HUES64 (cell line): ENCODE data around the gene CACNA1C.

Experiments
- H3K27ac ChIP-seq: 2 replicates; pipeline ENCODE4 v1.7.0; 2013; ENCODE audit warnings: low read depth, low read length, inconsistent platforms
- H3K27me3 ChIP-seq: 2 replicates; pipeline ENCODE4 v1.6.1; 2013; ENCODE audit warnings: mild to moderate bottlenecking, low read length; ENCODE audit not compliant: insufficient read depth
- H3K36me3 ChIP-seq: 2 replicates; pipeline ENCODE4 v1.6.1; 2013; ENCODE audit warnings: mild to moderate bottlenecking, low read length; ENCODE audit not compliant: insufficient read depth
- H3K4me1 ChIP-seq: 2 replicates; pipeline ENCODE4 v1.6.1; 2013; ENCODE audit warnings: mild to moderate bottlenecking, low read length, moderate library complexity; ENCODE audit not compliant: insufficient read depth
- H3K4me3 ChIP-seq: 2 replicates; pipeline ENCODE4 v1.5.1; 2013; ENCODE audit warnings: mild to moderate bottlenecking, low read length, moderate library complexity
- H3K9ac ChIP-seq: 2 replicates; pipeline ENCODE4 v1.6.1; 2013; ENCODE audit warnings: mild to moderate bottlenecking, low read depth, low read length
- H3K9me3 ChIP-seq: 2 replicates; pipeline ENCODE4 v1.6.1; 2013; ENCODE audit warnings: low read depth, low read length; ENCODE audit not compliant: insufficient read depth
- WGBS: fragments of 150-250, 120-280 bp; methylation state at CpG from one replicate; pipeline ENCODE4 v1.1.7; 2013; ENCODE audit warnings: missing lambda C conversion rate; 5-methylcytosine and 5-hydroxymethylcytosine counted together

CACNA1C gene

GRCh38 chr12:2455410-2455809, 402.6 kb downstream of the CACNA1C start:
- H3K9ac ChIP-seq, result no peak overlapping the region
- H3K9me3 ChIP-seq, result no peaks in the 10 kb centered on the region
- 95% methylated on average over 8 of the region's 9 CpGs for WGBS
- H3K4me1 ChIP-seq, result no peaks in the 10 kb centered on the region
- H3K36me3 ChIP-seq, result no peaks in the 10 kb centered on the region
- H3K4me3 ChIP-seq, result no peak overlapping the region
- no peak overlapping the region for H3K27ac ChIP-seq
- no peaks in the 10 kb centered on the region for H3K27me3 ChIP-seq

GRCh38 chr12:2456122-2456812, 403.5 kb downstream of the CACNA1C start:
- no peak overlapping the region for H3K4me3 ChIP-seq
- H3K27ac ChIP-seq, result no peak overlapping the region
- H3K4me1 ChIP-seq, result no peaks in the 10 kb centered on the region
- no peaks in the 10 kb centered on the region for H3K36me3 ChIP-seq
- no peaks in the 10 kb centered on the region for H3K9me3 ChIP-seq
- H3K9ac ChIP-seq, result no peak overlapping the region
- 83% methylated on average over 11 of the region's 12 CpGs for WGBS
- H3K27me3 ChIP-seq, result no peaks in the 10 kb centered on the region

- Histone ChIP-seq H3K4me1 (no peaks in the 10 kb centered on the region), H3K27me3 (no peaks in the 10 kb centered on the region), H3K27ac (no peak overlapping the region), H3K9ac (no peak overlapping the region), H3K36me3 (no peaks in the 10 kb centered on the region), H3K9me3 (no peaks in the 10 kb centered on the region), H3K4me3 (no peak overlapping the region)
- 92% methylated on average over 6 of the region's 6 CpGs for WGBS
Observed at GRCh38 chr12:2456813-2457186, 404.0 kb downstream of the CACNA1C start.

GRCh38 chr12:2457215-2457932, 404.6 kb downstream of the CACNA1C start:
- no peaks in the 10 kb centered on the region for H3K36me3 ChIP-seq
- no peaks in the 10 kb centered on the region for H3K4me1 ChIP-seq
- no peaks in the 10 kb centered on the region for H3K9me3 ChIP-seq
- no peaks in the 10 kb centered on the region for H3K27me3 ChIP-seq
- H3K9ac ChIP-seq, result no peak overlapping the region
- no peak overlapping the region for H3K4me3 ChIP-seq
- H3K27ac ChIP-seq, result no peak overlapping the region
- WGBS, result 89% methylated on average over 23 of the region's 23 CpGs

- H3K4me1 ChIP-seq, result no peaks in the 10 kb centered on the region
- H3K9me3 ChIP-seq, result no peaks in the 10 kb centered on the region
- H3K36me3 ChIP-seq, result no peaks in the 10 kb centered on the region
- no peak overlapping the region for H3K4me3 ChIP-seq
- H3K27me3 ChIP-seq, result no peaks in the 10 kb centered on the region
- WGBS, result 86% methylated on average over 4 of the region's 4 CpGs
- H3K27ac ChIP-seq, result no peak overlapping the region
- no peak overlapping the region for H3K9ac ChIP-seq
Observed at GRCh38 chr12:2457933-2458414, 405.2 kb downstream of the CACNA1C start.

GRCh38 chr12:2460051-2460670, 407.4 kb downstream of the CACNA1C start:
- H3K27ac ChIP-seq, result no peak overlapping the region
- no peak overlapping the region for H3K4me3 ChIP-seq
- no peaks in the 10 kb centered on the region for H3K27me3 ChIP-seq
- no peaks in the 10 kb centered on the region for H3K9me3 ChIP-seq
- 94% methylated on average over 10 of the region's 10 CpGs for WGBS
- H3K9ac ChIP-seq, result no peak overlapping the region
- no peaks in the 10 kb centered on the region for H3K4me1 ChIP-seq
- no peaks in the 10 kb centered on the region for H3K36me3 ChIP-seq

GRCh38 chr12:2461046-2461445, 408.3 kb downstream of the CACNA1C start:
- Histone ChIP-seq H3K27me3 (no peaks in the 10 kb centered on the region), H3K4me3 (no peak overlapping the region), H3K36me3 (no peaks in the 10 kb centered on the region), H3K9ac (no peak overlapping the region), H3K9me3 (no peaks in the 10 kb centered on the region), H3K4me1 (no peaks in the 10 kb centered on the region), H3K27ac (no peak overlapping the region)
- 95% methylated on average over 4 of the region's 4 CpGs for WGBS

- Histone ChIP-seq H3K4me1 (no peaks in the 10 kb centered on the region), H3K27me3 (no peaks in the 10 kb centered on the region), H3K36me3 (no peaks in the 10 kb centered on the region), H3K27ac (no peak overlapping the region), H3K4me3 (no peak overlapping the region), H3K9me3 (no peaks in the 10 kb centered on the region), H3K9ac (no peak overlapping the region)
- 95% methylated on average over 12 of the region's 12 CpGs for WGBS
Observed at GRCh38 chr12:2461645-2462044, 408.9 kb downstream of the CACNA1C start.

- Histone ChIP-seq H3K9me3 (no peaks in the 10 kb centered on the region), H3K9ac (no peak overlapping the region), H3K4me3 (no peak overlapping the region), H3K27ac (no peak overlapping the region), H3K4me1 (no peaks in the 10 kb centered on the region), H3K36me3 (no peaks in the 10 kb centered on the region), H3K27me3 (no peaks in the 10 kb centered on the region)
- 92% methylated on average over 14 of the region's 14 CpGs for WGBS
Observed at GRCh38 chr12:2462087-2462486, 409.3 kb downstream of the CACNA1C start.

GRCh38 chr12:2463719-2464118, 410.9 kb downstream of the CACNA1C start:
- Histone ChIP-seq H3K27me3 (no peaks in the 10 kb centered on the region), H3K9ac (no peak overlapping the region), H3K4me1 (no peaks in the 10 kb centered on the region), H3K4me3 (no peak overlapping the region), H3K36me3 (no peaks in the 10 kb centered on the region), H3K9me3 (no peaks in the 10 kb centered on the region), H3K27ac (no peak overlapping the region)
- WGBS, result 80% methylated on average over 5 of the region's 5 CpGs

- H3K27me3 ChIP-seq, result no peaks in the 10 kb centered on the region
- H3K4me1 ChIP-seq, result no peaks in the 10 kb centered on the region
- no peaks in the 10 kb centered on the region for H3K36me3 ChIP-seq
- H3K27ac ChIP-seq, result no peak overlapping the region
- no peak overlapping the region for H3K9ac ChIP-seq
- H3K4me3 ChIP-seq, result no peak overlapping the region
- WGBS, result 94% methylated on average over 10 of the region's 10 CpGs
- no peaks in the 10 kb centered on the region for H3K9me3 ChIP-seq
Observed at GRCh38 chr12:2465681-2466080, 412.9 kb downstream of the CACNA1C start.
